ENCODE results near the gene DLX4.

DNA sequence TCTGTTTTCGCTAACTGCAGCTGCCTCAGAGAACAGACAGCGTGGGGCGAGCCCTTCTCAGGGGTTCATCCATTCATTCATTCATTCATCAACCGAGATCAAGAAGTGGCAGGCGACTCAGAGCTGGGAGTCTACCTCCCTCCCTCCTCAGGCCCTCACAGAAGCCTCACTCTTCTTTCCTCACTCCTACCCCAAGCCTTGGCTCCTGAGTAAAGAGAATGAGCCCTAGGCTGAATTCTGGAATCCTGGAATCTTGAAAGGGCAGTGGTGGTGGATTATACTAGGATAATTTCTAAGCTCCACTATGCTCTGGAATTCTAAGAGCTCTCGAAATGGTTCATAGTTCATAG lies 28.3 kb downstream of the DLX4 start:
- TF ChIP-seq POLR2AphosphoS5 (IDR thresholded peaks at IDR 0.05) (no peak), POLR2A (IDR thresholded peaks at IDR 0.05) (no peak)
- TF ChIP-seq, protein P1, sequence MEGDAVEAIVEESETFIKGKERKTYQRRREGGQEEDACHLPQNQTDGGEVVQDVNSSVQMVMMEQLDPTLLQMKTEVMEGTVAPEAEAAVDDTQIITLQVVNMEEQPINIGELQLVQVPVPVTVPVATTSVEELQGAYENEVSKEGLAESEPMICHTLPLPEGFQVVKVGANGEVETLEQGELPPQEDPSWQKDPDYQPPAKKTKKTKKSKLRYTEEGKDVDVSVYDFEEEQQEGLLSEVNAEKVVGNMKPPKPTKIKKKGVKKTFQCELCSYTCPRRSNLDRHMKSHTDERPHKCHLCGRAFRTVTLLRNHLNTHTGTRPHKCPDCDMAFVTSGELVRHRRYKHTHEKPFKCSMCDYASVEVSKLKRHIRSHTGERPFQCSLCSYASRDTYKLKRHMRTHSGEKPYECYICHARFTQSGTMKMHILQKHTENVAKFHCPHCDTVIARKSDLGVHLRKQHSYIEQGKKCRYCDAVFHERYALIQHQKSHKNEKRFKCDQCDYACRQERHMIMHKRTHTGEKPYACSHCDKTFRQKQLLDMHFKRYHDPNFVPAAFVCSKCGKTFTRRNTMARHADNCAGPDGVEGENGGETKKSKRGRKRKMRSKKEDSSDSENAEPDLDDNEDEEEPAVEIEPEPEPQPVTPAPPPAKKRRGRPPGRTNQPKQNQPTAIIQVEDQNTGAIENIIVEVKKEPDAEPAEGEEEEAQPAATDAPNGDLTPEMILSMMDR (IDR thresholded peaks at IDR 0.05), result no peak
